Liver (tissue), 9 donors: ENCODE measurements around the gene SOX18. TPM values are rescaled to one million over a fixed set of nuclear protein-coding genes. Genes with fewer than 3 reads are reported as not detected.

Source experiments
- DNase-seq: peaks from one replicate; pipeline ENCODE4 v3.0.0-alpha.2; 2017; ENCODE audit warnings: low spot score
- H3K27ac ChIP-seq, 2 donors: one replicate each; pipeline ENCODE4 v1.7.0; 2013; ENCODE audit warnings: inconsistent platforms in 2 of 2, low read length in 2 of 2, control low read depth in 1 of 2, low read depth in 1 of 2, mild to moderate bottlenecking in 1 of 2
- H3K27me3 ChIP-seq, 4 donors: one replicate each; pipeline versions ENCODE4 v1.6.1 to v1.7.0; 2013; ENCODE audit warnings: low read length in 3 of 4, inconsistent platforms in 1 of 4, mild to moderate bottlenecking in 1 of 4, moderate library complexity in 1 of 4; ENCODE audit not compliant: control insufficient read depth in 4 of 4, insufficient read depth in 4 of 4
- H3K36me3 ChIP-seq, 4 donors: one replicate each; pipeline versions ENCODE4 v1.6.1 to v1.7.0; 2013; ENCODE audit warnings: low read length in 3 of 4, mild to moderate bottlenecking in 3 of 4, low read depth in 1 of 4, moderate library complexity in 1 of 4; ENCODE audit not compliant: control insufficient read depth in 4 of 4, insufficient read depth in 3 of 4
- H3K4me1 ChIP-seq, 4 donors: one replicate each; pipeline versions ENCODE4 v1.6.1 to v1.7.0; 2013; ENCODE audit warnings: low read length in 3 of 4, mild to moderate bottlenecking in 3 of 4, moderate library complexity in 1 of 4; ENCODE audit not compliant: control insufficient read depth in 4 of 4, insufficient read depth in 4 of 4
- H3K4me3 ChIP-seq, 3 donors: one replicate each; pipeline versions ENCODE4 v1.6.1 to v1.7.0; 2013; ENCODE audit warnings: low read length in 3 of 3, control low read depth in 1 of 3, low read depth in 1 of 3, mild to moderate bottlenecking in 1 of 3
- H3K9ac ChIP-seq, 2 donors: one replicate each; pipeline ENCODE4 v1.7.0; 2013; ENCODE audit warnings: low read length in 2 of 2, mild to moderate bottlenecking in 2 of 2, moderate library complexity in 2 of 2, control low read depth in 1 of 2, low read depth in 1 of 2
- H3K9me3 ChIP-seq, 4 donors: one replicate each; pipeline versions ENCODE4 v1.6.1 to v1.7.0; 2013; ENCODE audit warnings: low read length in 3 of 4; ENCODE audit not compliant: control insufficient read depth in 4 of 4
- CTCF ChIP-seq: fragments of 150-350 bp; IDR thresholded peaks from 2 replicates; pipeline ENCODE4 v1.5.1; 2017; ENCODE audit warnings: improper control_type of control experiment, low read depth, low read length; ENCODE audit not compliant: missing input control
- EGR1 ChIP-seq, 2 donors: IDR thresholded peaks; 2 replicates each; pipeline ENCODE4 v1.6.1; 2016 to 2018; ENCODE audit warnings: antibody characterized with exemption in 2 of 2, low read depth in 2 of 2
- FOXA1 ChIP-seq: IDR thresholded peaks from 2 replicates; pipeline ENCODE4 v1.6.1; 2016; ENCODE audit warnings: antibody characterized with exemption
- FOXA2 ChIP-seq: IDR thresholded peaks from 2 replicates; pipeline ENCODE4 v1.6.1; 2016; ENCODE audit warnings: antibody characterized with exemption
- GABPA ChIP-seq, 2 donors: IDR thresholded peaks in 1 of 2; conservative IDR thresholded peaks in 1 of 2; 2 replicates each; pipeline ENCODE4 v1.6.1; 2016; ENCODE audit warnings: antibody characterized with exemption in 2 of 2, mild to moderate bottlenecking in 1 of 2, moderate library complexity in 1 of 2
- HNF4A ChIP-seq, 2 donors: conservative IDR thresholded peaks; 2 replicates each; pipeline ENCODE4 v1.6.1; 2016; ENCODE audit warnings: antibody characterized with exemption in 2 of 2, mild to moderate bottlenecking in 2 of 2
- HNF4G ChIP-seq: IDR thresholded peaks from 2 replicates; pipeline ENCODE4 v1.6.1; 2016; ENCODE audit warnings: antibody characterized with exemption
- JUND ChIP-seq, 2 donors: IDR thresholded peaks; 2 replicates each; pipeline ENCODE4 v1.6.1; 2016; ENCODE audit warnings: antibody characterized with exemption in 2 of 2
- MAX ChIP-seq: IDR thresholded peaks from 2 replicates; pipeline ENCODE4 v1.6.1; 2016; ENCODE audit warnings: antibody characterized with exemption
- NR2F2 ChIP-seq: IDR thresholded peaks from 2 replicates; pipeline ENCODE4 v1.6.1; 2016; ENCODE audit warnings: antibody characterized with exemption
- RAD21 ChIP-seq, 2 donors: IDR thresholded peaks; 2 replicates each; pipeline ENCODE4 v1.6.1; 2016; ENCODE audit warnings: antibody characterized with exemption in 2 of 2, mild to moderate bottlenecking in 2 of 2
- RXRA ChIP-seq, 2 donors: IDR thresholded peaks; 2 replicates each; pipeline ENCODE4 v1.6.1; 2017 to 2018; ENCODE audit warnings: antibody characterized with exemption in 2 of 2, mild to moderate bottlenecking in 1 of 2
- TAF1 ChIP-seq: conservative IDR thresholded peaks from 2 replicates; pipeline ENCODE4 v1.6.1; 2016; ENCODE audit warnings: antibody characterized with exemption, mild to moderate bottlenecking
- YY1 ChIP-seq: IDR thresholded peaks from 2 replicates; pipeline ENCODE4 v1.6.1; 2016; ENCODE audit warnings: antibody characterized with exemption, mild to moderate bottlenecking
- WGBS: extraction: QIAGEN DNeasy Blood & Tissue Kit; methylation state at CpG from one replicate; pipeline ENCODE4 v1.1.7; 2013; 5-methylcytosine and 5-hydroxymethylcytosine counted together
- polyA plus RNA-seq, 2 donors: library from polyadenylated mRNA; stranded (reverse) in 1 of 2; unstranded in 1 of 2; fragments of 200-250 nt in 1 of 2; fragments of >200 nt in 1 of 2; fragmentation: Nextera tagmentation in 1 of 2; extraction: Ambion mirVana in 1 of 2; gene quantifications; one replicate each; pipeline versions ENCODE4 v1.2.1 to v1.2.3, GENCODE V29; 2013 to 2015
- total RNA-seq, 2 donors: library from RNA; depleted of rRNA; stranded (reverse); fragments of >200 nt; gene quantifications; one replicate each; pipeline ENCODE4 v1.2.3, GENCODE V29; 2014
- TF ChIP-seq, protein P1 (sequence below): IDR thresholded peaks from 2 replicates; pipeline ENCODE4 v1.6.1; 2016; ENCODE audit warnings: antibody characterized with exemption
- TF ChIP-seq, protein P2 (sequence below): IDR thresholded peaks from 2 replicates; pipeline ENCODE4 v1.6.1; 2016; ENCODE audit warnings: antibody characterized with exemption
- TF ChIP-seq, protein P3 (sequence below): IDR thresholded peaks from 2 replicates; pipeline ENCODE4 v1.6.1; 2016; ENCODE audit warnings: antibody characterized with exemption, mild to moderate bottlenecking
- donor health status: healthy.
- donor health status: healthy.
- donor health status: healthy.
- donor health status: healthy.
- donor health status: healthy.

SOX18 gene
- total and polyA plus RNA-seq, 4 donors, result 1.1 to 5.8 (median 2.6) TPM

DNA sequence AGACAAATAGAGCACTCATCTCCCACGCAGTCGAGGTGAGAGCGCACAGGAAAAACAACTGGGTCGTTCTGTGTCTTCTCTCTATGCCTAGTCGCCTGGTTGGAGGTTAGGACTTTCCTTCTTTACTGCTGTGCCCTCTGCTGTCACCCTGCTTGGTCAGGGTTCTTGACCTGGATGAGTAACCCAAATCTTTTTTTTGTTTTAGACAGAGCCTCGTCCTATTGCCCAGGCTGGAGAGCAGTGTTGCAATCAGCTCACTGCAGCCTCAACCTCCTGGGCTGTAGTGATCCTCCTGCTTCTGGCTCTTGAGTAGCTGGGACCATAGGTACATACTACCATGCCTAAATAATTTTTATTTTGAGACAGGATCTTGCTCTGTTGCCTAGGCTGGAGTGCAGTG, 44.0 kb downstream of the SOX18 start:
- no peak overlapping the region for H3K9ac ChIP-seq
- no peaks in the 10 kb centered on the region for H3K4me1 ChIP-seq
- WGBS, result 77% methylated on average over 6 of the region's 6 CpGs
- no peaks in the 10 kb centered on the region for H3K27me3 ChIP-seq
- TF ChIP-seq TAF1 (no peak), RAD21 (IDR thresholded peaks at IDR 0.05) (no peak), MAX (no peak), YY1 (no peak), NR2F2 (no peak), FOXA2 (no peak), GABPA (IDR thresholded peaks at IDR 0.05 in 1 of 2, conservative IDR thresholded peaks at IDR 0.05 in 1 of 2) (no peak), HNF4A (conservative IDR thresholded peaks at IDR 0.05) (peak in 1 of 2 donors; percentile 16), FOXA1 (no peak), RXRA (IDR thresholded peaks at IDR 0.05) (peak in 1 of 2 donors; percentile 31), JUND (IDR thresholded peaks at IDR 0.05) (no peak)
- TF ChIP-seq, protein P1, sequence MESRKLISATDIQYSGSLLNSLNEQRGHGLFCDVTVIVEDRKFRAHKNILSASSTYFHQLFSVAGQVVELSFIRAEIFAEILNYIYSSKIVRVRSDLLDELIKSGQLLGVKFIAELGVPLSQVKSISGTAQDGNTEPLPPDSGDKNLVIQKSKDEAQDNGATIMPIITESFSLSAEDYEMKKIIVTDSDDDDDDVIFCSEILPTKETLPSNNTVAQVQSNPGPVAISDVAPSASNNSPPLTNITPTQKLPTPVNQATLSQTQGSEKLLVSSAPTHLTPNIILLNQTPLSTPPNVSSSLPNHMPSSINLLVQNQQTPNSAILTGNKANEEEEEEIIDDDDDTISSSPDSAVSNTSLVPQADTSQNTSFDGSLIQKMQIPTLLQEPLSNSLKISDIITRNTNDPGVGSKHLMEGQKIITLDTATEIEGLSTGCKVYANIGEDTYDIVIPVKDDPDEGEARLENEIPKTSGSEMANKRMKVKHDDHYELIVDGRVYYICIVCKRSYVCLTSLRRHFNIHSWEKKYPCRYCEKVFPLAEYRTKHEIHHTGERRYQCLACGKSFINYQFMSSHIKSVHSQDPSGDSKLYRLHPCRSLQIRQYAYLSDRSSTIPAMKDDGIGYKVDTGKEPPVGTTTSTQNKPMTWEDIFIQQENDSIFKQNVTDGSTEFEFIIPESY, result no peak
- TF ChIP-seq, protein P2, sequence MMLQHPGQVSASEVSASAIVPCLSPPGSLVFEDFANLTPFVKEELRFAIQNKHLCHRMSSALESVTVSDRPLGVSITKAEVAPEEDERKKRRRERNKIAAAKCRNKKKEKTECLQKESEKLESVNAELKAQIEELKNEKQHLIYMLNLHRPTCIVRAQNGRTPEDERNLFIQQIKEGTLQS, result no peak
- H3K36me3 ChIP-seq, result peaks cover 12 to 66% (median 47%) of the 10 kb centered on the region in 4 donors
- DNase-seq, result no peak
- H3K4me3 ChIP-seq, result no peak overlapping the region
- H3K27ac ChIP-seq, result no peak overlapping the region
- no peaks in the 10 kb centered on the region for H3K9me3 ChIP-seq

GRCh38 chr20:64003960-64004725, 45.3 kb downstream of the SOX18 start:
- H3K9me3 ChIP-seq, result no peaks in the 10 kb centered on the region
- no peak overlapping the region for H3K9ac ChIP-seq
- H3K4me3 ChIP-seq, result no peak overlapping the region
- TF ChIP-seq TAF1, result no peak
- TF ChIP-seq, protein P1, result no peak
- no peak for TF ChIP-seq FOXA2
- TF ChIP-seq RAD21 (IDR thresholded peaks at IDR 0.05), result no peak
- TF ChIP-seq RXRA (IDR thresholded peaks at IDR 0.05), result no peak
- no peak for TF ChIP-seq EGR1 (IDR thresholded peaks at IDR 0.05; ENCODE audit: low read depth in 2 of 2)
- no peak for TF ChIP-seq CTCF
- TF ChIP-seq, protein P3, sequence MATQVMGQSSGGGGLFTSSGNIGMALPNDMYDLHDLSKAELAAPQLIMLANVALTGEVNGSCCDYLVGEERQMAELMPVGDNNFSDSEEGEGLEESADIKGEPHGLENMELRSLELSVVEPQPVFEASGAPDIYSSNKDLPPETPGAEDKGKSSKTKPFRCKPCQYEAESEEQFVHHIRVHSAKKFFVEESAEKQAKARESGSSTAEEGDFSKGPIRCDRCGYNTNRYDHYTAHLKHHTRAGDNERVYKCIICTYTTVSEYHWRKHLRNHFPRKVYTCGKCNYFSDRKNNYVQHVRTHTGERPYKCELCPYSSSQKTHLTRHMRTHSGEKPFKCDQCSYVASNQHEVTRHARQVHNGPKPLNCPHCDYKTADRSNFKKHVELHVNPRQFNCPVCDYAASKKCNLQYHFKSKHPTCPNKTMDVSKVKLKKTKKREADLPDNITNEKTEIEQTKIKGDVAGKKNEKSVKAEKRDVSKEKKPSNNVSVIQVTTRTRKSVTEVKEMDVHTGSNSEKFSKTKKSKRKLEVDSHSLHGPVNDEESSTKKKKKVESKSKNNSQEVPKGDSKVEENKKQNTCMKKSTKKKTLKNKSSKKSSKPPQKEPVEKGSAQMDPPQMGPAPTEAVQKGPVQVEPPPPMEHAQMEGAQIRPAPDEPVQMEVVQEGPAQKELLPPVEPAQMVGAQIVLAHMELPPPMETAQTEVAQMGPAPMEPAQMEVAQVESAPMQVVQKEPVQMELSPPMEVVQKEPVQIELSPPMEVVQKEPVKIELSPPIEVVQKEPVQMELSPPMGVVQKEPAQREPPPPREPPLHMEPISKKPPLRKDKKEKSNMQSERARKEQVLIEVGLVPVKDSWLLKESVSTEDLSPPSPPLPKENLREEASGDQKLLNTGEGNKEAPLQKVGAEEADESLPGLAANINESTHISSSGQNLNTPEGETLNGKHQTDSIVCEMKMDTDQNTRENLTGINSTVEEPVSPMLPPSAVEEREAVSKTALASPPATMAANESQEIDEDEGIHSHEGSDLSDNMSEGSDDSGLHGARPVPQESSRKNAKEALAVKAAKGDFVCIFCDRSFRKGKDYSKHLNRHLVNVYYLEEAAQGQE, result no peak
- TF ChIP-seq MAX, result no peak
- no peak for TF ChIP-seq NR2F2
- TF ChIP-seq HNF4G, result no peak
- no peaks in the 10 kb centered on the region for H3K4me1 ChIP-seq
- peaks cover 17 to 73% (median 52%) of the 10 kb centered on the region in 4 donors for H3K36me3 ChIP-seq
- no peaks in the 10 kb centered on the region for H3K27me3 ChIP-seq
- no peak for DNase-seq
- 92% methylated on average over 7 of the region's 7 CpGs for WGBS
- H3K27ac ChIP-seq, result no peak overlapping the region
